SK-N-SH treated with all-trans-retinoic acid at 6 μM for 48 hours (cell line): ENCODE data around the gene FARS2.

Source experiments
- ATAC-seq: fragments of 200-7000 bp; cut with Tn5 transposase; 3 replicates; pipeline ENCODE4 v1.9.1; 2020; ENCODE audit warnings: mild to moderate bottlenecking, moderate library complexity
- ARNTL ChIP-seq: fragments of 450-650 bp; formaldehyde crosslinking; IDR thresholded peaks from 2 replicates; pipeline ENCODE4 v1.5.0; 2020; ENCODE audit warnings: low read depth, mild to moderate bottlenecking, moderate library complexity, borderline replicate concordance
- CSDC2 ChIP-seq: fragments of 250-450 bp; sonication (Bioruptor Pico); IDR thresholded peaks from 2 replicates; pipeline ENCODE4 v1.5.0; 2020; ENCODE audit warnings: mild to moderate bottlenecking, moderate library complexity
- ESRRG ChIP-seq: fragments of 250-450 bp; sonication (Bioruptor Pico); IDR thresholded peaks from 2 replicates; pipeline ENCODE4 v1.6.1; 2021; ENCODE audit warnings: mild to moderate bottlenecking
- GLIS3 ChIP-seq: fragments of 250-450 bp; sonication (Bioruptor Pico); IDR thresholded peaks from 2 replicates; pipeline ENCODE4 v1.5.0; 2020; ENCODE audit warnings: mild to moderate bottlenecking, moderate library complexity
- OSR1 ChIP-seq: fragments of 250-450 bp; sonication (Bioruptor Pico); IDR thresholded peaks from 2 replicates; pipeline ENCODE4 v1.8.0; 2022; ENCODE audit warnings: moderate library complexity, mild to moderate bottlenecking, inconsistent platforms
- PPARA ChIP-seq: fragments of 250-450 bp; sonication (Bioruptor Pico); IDR thresholded peaks from 2 replicates; pipeline ENCODE4 v1.5.0; 2020; ENCODE audit warnings: mild to moderate bottlenecking, borderline replicate concordance
- SNAI2 ChIP-seq: fragments of 250-450 bp; sonication (Bioruptor Pico); IDR thresholded peaks from 2 replicates; pipeline ENCODE4 v1.5.0; 2020; ENCODE audit warnings: mild to moderate bottlenecking, moderate library complexity
- TCF4 ChIP-seq: fragments of 250-450 bp; sonication (Bioruptor Pico); IDR thresholded peaks from 2 replicates; pipeline ENCODE4 v1.8.0; 2021; ENCODE audit warnings: mild to moderate bottlenecking, moderate library complexity, borderline replicate concordance
- ZC3H10 ChIP-seq: fragments of 250-450 bp; sonication (Bioruptor Pico); IDR thresholded peaks from 2 replicates; pipeline ENCODE4 v1.5.1; 2021; ENCODE audit warnings: mild to moderate bottlenecking, moderate library complexity
- ZFP3 ChIP-seq: fragments of 250-450 bp; sonication (Bioruptor Pico); IDR thresholded peaks from 2 replicates; pipeline ENCODE4 v1.5.0; 2020; ENCODE audit warnings: mild to moderate bottlenecking, moderate library complexity
- ZFP30 ChIP-seq: fragments of 450-650 bp; formaldehyde crosslinking; IDR thresholded peaks from 2 replicates; pipeline ENCODE4 v1.5.0; 2022; ENCODE audit warnings: mild to moderate bottlenecking, moderate library complexity
- ZNF565 ChIP-seq: fragments of 450-650 bp; formaldehyde crosslinking; conservative IDR thresholded peaks from 2 replicates; pipeline ENCODE4 v1.5.0; 2020; ENCODE audit warnings: low read depth, mild to moderate bottlenecking, moderate library complexity
- ZNF8 ChIP-seq: fragments of 450-650 bp; formaldehyde crosslinking; IDR thresholded peaks from 2 replicates; pipeline ENCODE4 v1.5.0; 2020; ENCODE audit warnings: mild to moderate bottlenecking, moderate library complexity
- TF ChIP-seq, protein P1 (sequence below): fragments of 250-450 bp; sonication (Bioruptor Pico); IDR thresholded peaks from 2 replicates; pipeline ENCODE4 v1.5.1; 2020; ENCODE audit warnings: low read depth, mild to moderate bottlenecking, moderate library complexity
- TF ChIP-seq, protein P2 (sequence below): fragments of 250-450 bp; sonication (Bioruptor Pico); IDR thresholded peaks from 2 replicates; pipeline ENCODE4 v1.8.0; 2020; ENCODE audit warnings: mild to moderate bottlenecking, moderate library complexity, borderline replicate concordance
- TF ChIP-seq, protein P3 (sequence below): fragments of 250-450 bp; sonication (Bioruptor Pico); IDR thresholded peaks from 2 replicates; pipeline ENCODE4 v1.5.1; 2021; ENCODE audit warnings: mild to moderate bottlenecking, moderate library complexity
- TF ChIP-seq, protein P4 (sequence below): fragments of 250-450 bp; sonication (Bioruptor Pico); IDR thresholded peaks from 2 replicates; pipeline ENCODE4 v1.8.0; 2021; ENCODE audit warnings: low read depth, mild to moderate bottlenecking, moderate library complexity, borderline replicate concordance

The FARS2 gene

GRCh38 chr6:5325173-5325572 is 63.9 kb downstream of the FARS2 start:
- ATAC-seq, result no peak

DNA sequence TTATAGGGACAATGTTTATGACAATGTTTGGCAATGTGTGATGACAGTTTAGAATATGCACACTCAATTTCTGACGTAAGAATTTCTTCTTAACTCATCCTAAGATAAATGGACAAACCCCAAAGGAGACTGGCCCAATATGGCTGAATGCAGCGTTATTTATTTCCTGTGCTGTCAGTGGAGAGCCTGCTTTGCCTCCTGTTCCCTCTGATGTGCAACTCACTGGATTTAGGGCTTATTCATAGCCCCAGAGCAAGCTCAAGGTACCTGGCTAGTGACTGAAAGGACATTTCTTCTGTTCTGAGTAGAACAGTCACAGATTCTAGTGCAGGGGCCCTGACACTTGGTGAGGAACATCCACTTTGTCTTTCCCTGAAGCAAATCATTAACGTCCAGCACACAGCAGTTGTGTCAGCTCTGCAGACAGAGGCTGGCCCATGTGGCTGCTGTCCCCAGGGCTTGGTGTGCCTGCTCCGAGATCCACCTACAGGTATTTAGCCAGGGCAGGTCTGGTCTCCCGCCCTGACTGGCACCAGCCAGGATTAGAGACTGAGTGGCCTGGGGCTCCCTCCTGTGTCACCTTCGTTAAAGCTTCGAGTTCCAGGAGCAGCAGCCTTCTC is 64.8 kb downstream of the FARS2 start:
- TF ChIP-seq OSR1 (CRISPR knock-in tag), result no peak
- TF ChIP-seq, protein P1, sequence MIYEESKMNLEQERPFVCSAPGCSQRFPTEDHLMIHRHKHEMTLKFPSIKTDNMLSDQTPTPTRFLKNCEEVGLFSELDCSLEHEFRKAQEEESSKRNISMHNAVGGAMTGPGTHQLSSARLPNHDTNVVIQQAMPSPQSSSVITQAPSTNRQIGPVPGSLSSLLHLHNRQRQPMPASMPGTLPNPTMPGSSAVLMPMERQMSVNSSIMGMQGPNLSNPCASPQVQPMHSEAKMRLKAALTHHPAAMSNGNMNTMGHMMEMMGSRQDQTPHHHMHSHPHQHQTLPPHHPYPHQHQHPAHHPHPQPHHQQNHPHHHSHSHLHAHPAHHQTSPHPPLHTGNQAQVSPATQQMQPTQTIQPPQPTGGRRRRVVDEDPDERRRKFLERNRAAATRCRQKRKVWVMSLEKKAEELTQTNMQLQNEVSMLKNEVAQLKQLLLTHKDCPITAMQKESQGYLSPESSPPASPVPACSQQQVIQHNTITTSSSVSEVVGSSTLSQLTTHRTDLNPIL, result no peak
- TF ChIP-seq, protein P2, sequence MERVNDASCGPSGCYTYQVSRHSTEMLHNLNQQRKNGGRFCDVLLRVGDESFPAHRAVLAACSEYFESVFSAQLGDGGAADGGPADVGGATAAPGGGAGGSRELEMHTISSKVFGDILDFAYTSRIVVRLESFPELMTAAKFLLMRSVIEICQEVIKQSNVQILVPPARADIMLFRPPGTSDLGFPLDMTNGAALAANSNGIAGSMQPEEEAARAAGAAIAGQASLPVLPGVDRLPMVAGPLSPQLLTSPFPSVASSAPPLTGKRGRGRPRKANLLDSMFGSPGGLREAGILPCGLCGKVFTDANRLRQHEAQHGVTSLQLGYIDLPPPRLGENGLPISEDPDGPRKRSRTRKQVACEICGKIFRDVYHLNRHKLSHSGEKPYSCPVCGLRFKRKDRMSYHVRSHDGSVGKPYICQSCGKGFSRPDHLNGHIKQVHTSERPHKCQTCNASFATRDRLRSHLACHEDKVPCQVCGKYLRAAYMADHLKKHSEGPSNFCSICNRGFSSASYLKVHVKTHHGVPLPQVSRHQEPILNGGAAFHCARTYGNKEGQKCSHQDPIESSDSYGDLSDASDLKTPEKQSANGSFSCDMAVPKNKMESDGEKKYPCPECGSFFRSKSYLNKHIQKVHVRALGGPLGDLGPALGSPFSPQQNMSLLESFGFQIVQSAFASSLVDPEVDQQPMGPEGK (CRISPR knock-in tag), result no peak

More at GRCh38 chr6:5325173-5325572, 63.9 kb downstream of the FARS2 start:
- TF ChIP-seq, protein P3, sequence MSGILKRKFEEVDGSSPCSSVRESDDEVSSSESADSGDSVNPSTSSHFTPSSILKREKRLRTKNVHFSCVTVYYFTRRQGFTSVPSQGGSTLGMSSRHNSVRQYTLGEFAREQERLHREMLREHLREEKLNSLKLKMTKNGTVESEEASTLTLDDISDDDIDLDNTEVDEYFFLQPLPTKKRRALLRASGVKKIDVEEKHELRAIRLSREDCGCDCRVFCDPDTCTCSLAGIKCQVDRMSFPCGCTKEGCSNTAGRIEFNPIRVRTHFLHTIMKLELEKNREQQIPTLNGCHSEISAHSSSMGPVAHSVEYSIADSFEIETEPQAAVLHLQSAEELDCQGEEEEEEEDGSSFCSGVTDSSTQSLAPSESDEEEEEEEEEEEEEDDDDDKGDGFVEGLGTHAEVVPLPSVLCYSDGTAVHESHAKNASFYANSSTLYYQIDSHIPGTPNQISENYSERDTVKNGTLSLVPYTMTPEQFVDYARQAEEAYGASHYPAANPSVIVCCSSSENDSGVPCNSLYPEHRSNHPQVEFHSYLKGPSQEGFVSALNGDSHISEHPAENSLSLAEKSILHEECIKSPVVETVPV (CRISPR knock-in tag), result no peak
- TF ChIP-seq ESRRG (CRISPR knock-in tag), result no peak
- TF ChIP-seq, protein P4, sequence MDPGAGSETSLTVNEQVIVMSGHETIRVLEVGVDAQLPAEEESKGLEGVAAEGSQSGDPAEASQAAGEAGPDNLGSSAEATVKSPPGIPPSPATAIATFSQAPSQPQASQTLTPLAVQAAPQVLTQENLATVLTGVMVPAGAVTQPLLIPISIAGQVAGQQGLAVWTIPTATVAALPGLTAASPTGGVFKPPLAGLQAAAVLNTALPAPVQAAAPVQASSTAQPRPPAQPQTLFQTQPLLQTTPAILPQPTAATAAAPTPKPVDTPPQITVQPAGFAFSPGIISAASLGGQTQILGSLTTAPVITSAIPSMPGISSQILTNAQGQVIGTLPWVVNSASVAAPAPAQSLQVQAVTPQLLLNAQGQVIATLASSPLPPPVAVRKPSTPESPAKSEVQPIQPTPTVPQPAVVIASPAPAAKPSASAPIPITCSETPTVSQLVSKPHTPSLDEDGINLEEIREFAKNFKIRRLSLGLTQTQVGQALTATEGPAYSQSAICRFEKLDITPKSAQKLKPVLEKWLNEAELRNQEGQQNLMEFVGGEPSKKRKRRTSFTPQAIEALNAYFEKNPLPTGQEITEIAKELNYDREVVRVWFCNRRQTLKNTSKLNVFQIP (CRISPR knock-in tag), result no peak
- TF ChIP-seq TCF4 (CRISPR knock-in tag), result no peak
- TF ChIP-seq ZNF565 (CRISPR knock-in tag), result no peak
- no peak for TF ChIP-seq PPARA (CRISPR knock-in tag)
- no peak for TF ChIP-seq ZNF8 (CRISPR knock-in tag)
- TF ChIP-seq ZFP30 (CRISPR knock-in tag), result no peak
- TF ChIP-seq, protein P2 (CRISPR knock-in tag), result no peak
- no peak for TF ChIP-seq SNAI2
- no peak for TF ChIP-seq ARNTL
- TF ChIP-seq ZFP3 (CRISPR knock-in tag), result no peak
- no peak for TF ChIP-seq CSDC2 (CRISPR knock-in tag)

GRCh38 chr6:5328800-5329199 is 67.5 kb downstream of the FARS2 start:
- TF ChIP-seq, protein P2 (CRISPR knock-in tag), result no peak
- TF ChIP-seq TCF4 (CRISPR knock-in tag), result no peak
- ATAC-seq, result no peak

More for the DNA sequence above, 64.8 kb downstream of the FARS2 start:
- no peak for ATAC-seq

GRCh38 chr6:5331845-5332442 is 70.6 kb downstream of the FARS2 start:
- TF ChIP-seq, protein P3 (CRISPR knock-in tag), result no peak
- TF ChIP-seq, protein P2 (CRISPR knock-in tag), result no peak
- TF ChIP-seq ZFP3 (CRISPR knock-in tag) (no peak), GLIS3 (CRISPR knock-in tag) (no peak), ZC3H10 (CRISPR knock-in tag) (no peak), ZNF565 (CRISPR knock-in tag) (no peak), ZFP30 (CRISPR knock-in tag) (no peak), SNAI2 (no peak), ARNTL (no peak)
- TF ChIP-seq, all 23 proteins: peak for 0
- ATAC-seq, result no peak
